GM18498 (cell line): Measurements from ENCODE around the gene EPB41L2.
A peak's percentile ranks its signal among the peaks of the same experiment; 100 is the strongest.
"Not testable (repeated sequence)": the region's sequence is repeated elsewhere in the genome, so short reads cannot be mapped to it uniquely, and the experiment has no call there.

Experiments
- ATAC-seq: cut with Tn5 transposase; IDR thresholded peaks from one replicate; pipeline ENCODE4 v1.9.1; 2021; ENCODE audit warnings: mild to moderate bottlenecking, moderate library complexity; ENCODE audit not compliant: unreplicated experiment

Gene EPB41L2

GRCh38 chr6:131063028-131063763, at the start of gene EPB41L2:
TSS of gene EPB41L2 (minus strand) at chr6:131063245. CDS start at chr6:130956485, 106,760 bp downstream.
- ATAC-seq = peak; percentile 82

GRCh38 chr6:131112249-131112648, 49.2 kb upstream of the EPB41L2 start:
- no peak for ATAC-seq

GRCh38 chr6:131107151-131107550, 44.1 kb upstream of the EPB41L2 start:
- ATAC-seq = no peak

- no peak for ATAC-seq
Measured at GRCh38 chr6:131103901-131104300, 40.9 kb upstream of the EPB41L2 start.

- no peak for ATAC-seq
Measured at GRCh38 chr6:131103296-131103695, 40.3 kb upstream of the EPB41L2 start.

- no peak for ATAC-seq
Measured at GRCh38 chr6:131101911-131102680, 39.1 kb upstream of the EPB41L2 start.

- no peak for ATAC-seq
Measured at GRCh38 chr6:131096786-131097185, 33.7 kb upstream of the EPB41L2 start.

GRCh38 chr6:131093334-131093733, 30.3 kb upstream of the EPB41L2 start:
- ATAC-seq = no peak

- not testable (repeated sequence) for ATAC-seq
Measured at GRCh38 chr6:131091944-131092343, 28.9 kb upstream of the EPB41L2 start.

GRCh38 chr6:131090339-131090738, 27.3 kb upstream of the EPB41L2 start:
- not testable (repeated sequence) for ATAC-seq

GRCh38 chr6:131084982-131085381, 21.9 kb upstream of the EPB41L2 start:
- ATAC-seq = no peak

- no peak for ATAC-seq
Measured at GRCh38 chr6:131083687-131084086, 20.6 kb upstream of the EPB41L2 start.

- no peak for ATAC-seq
Measured at GRCh38 chr6:131082335-131082734, 19.3 kb upstream of the EPB41L2 start.

GRCh38 chr6:131080084-131080483, 17.0 kb upstream of the EPB41L2 start:
- ATAC-seq = no peak

- no peak for ATAC-seq
Measured at GRCh38 chr6:131073577-131073976, 10.5 kb upstream of the EPB41L2 start.

GRCh38 chr6:131070061-131070460, 7.0 kb upstream of the EPB41L2 start:
- no peak for ATAC-seq

- no peak for ATAC-seq
Measured at GRCh38 chr6:131068165-131068564, 5.1 kb upstream of the EPB41L2 start.

- ATAC-seq = no peak
Measured at GRCh38 chr6:131067521-131067920, 4.5 kb upstream of the EPB41L2 start.

- no peak for ATAC-seq
Measured at GRCh38 chr6:131065824-131066171, 2.8 kb upstream of the EPB41L2 start.

- ATAC-seq = no peak
Measured at GRCh38 chr6:131065112-131065823, 2.2 kb upstream of the EPB41L2 start.

- ATAC-seq = peak; percentile 1
Measured at GRCh38 chr6:131063764-131064272, 773 bp upstream of the EPB41L2 start.
